ENCODE measurements around the gene RSRC2.
"Not testable (repeated sequence)": the region's sequence is repeated elsewhere in the genome, so short reads cannot be mapped to it uniquely, and the experiment has no call there.

The RSRC2 gene

DNA sequence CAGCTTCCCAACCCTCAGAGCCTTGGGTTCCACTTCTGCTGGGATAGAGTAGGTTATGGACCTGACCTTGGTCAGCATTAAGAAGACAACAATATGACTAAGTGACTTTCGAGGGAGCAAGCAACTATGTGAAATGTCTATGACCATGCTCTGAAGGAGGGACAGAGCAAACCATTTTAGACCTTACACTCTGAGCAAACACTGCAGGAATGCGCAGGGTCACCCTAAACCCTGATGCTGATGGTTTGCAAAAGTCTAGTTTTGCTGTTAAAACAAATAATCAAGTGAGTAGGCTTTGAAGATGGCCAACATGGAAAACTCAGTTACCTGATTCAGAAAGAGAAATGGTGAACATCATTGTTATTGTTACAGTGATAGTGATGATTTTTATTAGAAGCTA lies 34.7 kb downstream of the RSRC2 start:
- peaks cover 68% of the 10 kb centered on the region for H3K79me2 ChIP-seq (ENCODE audit: insufficient read depth, low read length)
- H3K4me1 ChIP-seq (ENCODE audit: insufficient read depth, low read length) = peaks cover 12% of the 10 kb centered on the region; the same call in 1 of the 2 replicates
- no peak overlapping the region for H3K4me2 ChIP-seq (ENCODE audit: insufficient read depth, low read length)
- H3K36me3 ChIP-seq (ENCODE audit: insufficient read depth, low read length) = peaks cover 87% of the 10 kb centered on the region
- ATAC-seq (ENCODE audit: insufficient read depth, low read depth) (no peak), DNase-seq (no peak)
- H3K27ac ChIP-seq (ENCODE audit: low read length) = no peak overlapping the region
- no peaks in the 10 kb centered on the region for H3K27me3 ChIP-seq (ENCODE audit: insufficient read depth, low read length, poor library complexity)
- peaks cover 6% of the 10 kb centered on the region; the same call in 1 of the 2 replicates for H4K20me1 ChIP-seq (ENCODE audit: insufficient read depth, low read length)
- TF ChIP-seq EZH2 (IDR thresholded peaks at IDR 0.05; ENCODE audit: borderline replicate concordance, low read depth, low read length, severe bottlenecking) (no peak), CTCF (IDR thresholded peaks at IDR 0.05; ENCODE audit: borderline replicate concordance, extremely low read depth, low read length, poor library complexity, severe bottlenecking) (no peak)
- no peak overlapping the region for H3K4me3 ChIP-seq (ENCODE audit: low read depth in 1 of 2, low read length in 2 of 2)
- H3K9ac ChIP-seq (ENCODE audit: low read depth, low read length) = no peak overlapping the region
- H3K9me3 ChIP-seq (ENCODE audit: insufficient read depth, low read length, severe bottlenecking) = no peaks in the 10 kb centered on the region
- no peak overlapping the region for H2AFZ ChIP-seq (ENCODE audit: low read depth, low read length)

DNA sequence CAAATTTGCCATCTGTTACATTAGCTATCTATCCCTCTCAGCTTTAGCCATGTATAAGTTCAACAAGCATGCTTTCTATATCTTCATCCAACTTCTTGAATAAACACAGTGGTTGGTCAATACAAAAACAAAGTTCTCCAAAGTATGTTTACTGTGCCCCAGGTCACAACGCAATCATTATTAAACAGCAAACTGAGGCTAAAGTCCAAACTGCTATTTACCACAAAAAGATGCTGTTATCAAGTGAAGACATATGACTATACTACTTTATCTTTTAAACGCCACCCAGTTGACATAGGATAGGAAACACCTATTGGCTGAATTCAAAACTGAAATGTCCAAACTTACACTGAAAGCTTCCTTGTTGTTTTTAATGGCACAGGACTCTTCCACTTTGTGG lies 37.7 kb downstream of the RSRC2 start:
- ATAC-seq (ENCODE audit: insufficient read depth, low read depth) (no peak), DNase-seq (no peak)
- Histone ChIP-seq H4K20me1 (ENCODE audit: insufficient read depth, low read length) (peaks cover 3% of the 10 kb centered on the region; the same call in 1 of the 2 replicates), H3K79me2 (ENCODE audit: insufficient read depth, low read length) (peaks cover 52% of the 10 kb centered on the region), H3K27me3 (ENCODE audit: insufficient read depth, low read length, poor library complexity) (no peaks in the 10 kb centered on the region), H3K9me3 (ENCODE audit: insufficient read depth, low read length, severe bottlenecking) (no peaks in the 10 kb centered on the region), H2AFZ (ENCODE audit: low read depth, low read length) (no peak overlapping the region), H3K4me2 (ENCODE audit: insufficient read depth, low read length) (no peak overlapping the region), H3K4me3 (ENCODE audit: low read depth in 1 of 2, low read length in 2 of 2) (no peak overlapping the region), H3K9ac (ENCODE audit: low read depth, low read length) (no peak overlapping the region), H3K4me1 (ENCODE audit: insufficient read depth, low read length) (no peaks in the 10 kb centered on the region), H3K27ac (ENCODE audit: low read length) (no peak overlapping the region), H3K36me3 (ENCODE audit: insufficient read depth, low read length) (peaks cover 91% of the 10 kb centered on the region)
- TF ChIP-seq EZH2 (IDR thresholded peaks at IDR 0.05; ENCODE audit: borderline replicate concordance, low read depth, low read length, severe bottlenecking) (no peak), CTCF (IDR thresholded peaks at IDR 0.05; ENCODE audit: borderline replicate concordance, extremely low read depth, low read length, poor library complexity, severe bottlenecking) (no peak)

DNA sequence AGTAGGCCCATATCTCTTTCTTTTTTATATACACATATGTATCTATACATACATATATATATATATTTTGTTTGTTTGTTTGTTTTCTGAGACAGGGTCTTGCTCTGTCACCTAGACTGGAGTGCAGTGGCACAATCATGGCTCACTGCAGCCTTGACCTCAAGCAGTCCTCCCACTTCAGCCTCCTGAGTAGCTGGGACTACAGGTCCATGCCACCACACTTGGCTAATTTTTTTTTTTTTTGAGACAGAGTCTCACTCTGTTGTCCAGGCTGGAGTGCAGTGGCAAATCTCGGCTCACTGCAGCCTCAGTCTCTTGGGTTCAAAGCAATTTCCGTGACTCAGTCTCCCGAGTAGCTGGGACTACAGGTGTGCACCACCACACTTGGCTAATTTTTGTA lies 38.9 kb downstream of the RSRC2 start:
- peaks cover 94% of the 10 kb centered on the region for H3K36me3 ChIP-seq (ENCODE audit: insufficient read depth, low read length)
- DNase-seq; H3K9ac ChIP-seq (ENCODE audit: low read depth, low read length); H4K20me1 ChIP-seq (ENCODE audit: insufficient read depth, low read length); H3K27ac ChIP-seq (ENCODE audit: low read length); H3K4me2 ChIP-seq (ENCODE audit: insufficient read depth, low read length); H3K4me1 ChIP-seq (ENCODE audit: insufficient read depth, low read length); ATAC-seq (ENCODE audit: insufficient read depth, low read depth); H3K27me3 ChIP-seq (ENCODE audit: insufficient read depth, low read length, poor library complexity); H2AFZ ChIP-seq (ENCODE audit: low read depth, low read length); H3K9me3 ChIP-seq (ENCODE audit: insufficient read depth, low read length, severe bottlenecking); H3K4me3 ChIP-seq (ENCODE audit: low read depth in 1 of 2, low read length in 2 of 2): not testable (repeated sequence)
- H3K79me2 ChIP-seq (ENCODE audit: insufficient read depth, low read length) = peaks cover 41% of the 10 kb centered on the region

- no peak for ATAC-seq (ENCODE audit: insufficient read depth, low read depth)
- TF ChIP-seq CTCF (IDR thresholded peaks at IDR 0.05; ENCODE audit: borderline replicate concordance, extremely low read depth, low read length, poor library complexity, severe bottlenecking) (no peak), EZH2 (IDR thresholded peaks at IDR 0.05; ENCODE audit: borderline replicate concordance, low read depth, low read length, severe bottlenecking) (no peak)
- Histone ChIP-seq H4K20me1 (ENCODE audit: insufficient read depth, low read length) (peaks cover 3% of the 10 kb centered on the region; the same call in 1 of the 2 replicates), H3K4me3 (ENCODE audit: low read depth in 1 of 2, low read length in 2 of 2) (no peak overlapping the region), H3K9ac (ENCODE audit: low read depth, low read length) (no peak overlapping the region), H3K9me3 (ENCODE audit: insufficient read depth, low read length, severe bottlenecking) (no peaks in the 10 kb centered on the region), H2AFZ (ENCODE audit: low read depth, low read length) (no peak overlapping the region), H3K79me2 (ENCODE audit: insufficient read depth, low read length) (peaks cover 35% of the 10 kb centered on the region), H3K27ac (ENCODE audit: low read length) (no peak overlapping the region), H3K4me1 (ENCODE audit: insufficient read depth, low read length) (no peaks in the 10 kb centered on the region), H3K4me2 (ENCODE audit: insufficient read depth, low read length) (no peak overlapping the region), H3K27me3 (ENCODE audit: insufficient read depth, low read length, poor library complexity) (no peaks in the 10 kb centered on the region), H3K36me3 (ENCODE audit: insufficient read depth, low read length) (peaks cover 94% of the 10 kb centered on the region)
- DNase-seq = no peak
Observed at GRCh38 chr12:122486805-122487426, 39.8 kb downstream of the RSRC2 start.

DNA sequence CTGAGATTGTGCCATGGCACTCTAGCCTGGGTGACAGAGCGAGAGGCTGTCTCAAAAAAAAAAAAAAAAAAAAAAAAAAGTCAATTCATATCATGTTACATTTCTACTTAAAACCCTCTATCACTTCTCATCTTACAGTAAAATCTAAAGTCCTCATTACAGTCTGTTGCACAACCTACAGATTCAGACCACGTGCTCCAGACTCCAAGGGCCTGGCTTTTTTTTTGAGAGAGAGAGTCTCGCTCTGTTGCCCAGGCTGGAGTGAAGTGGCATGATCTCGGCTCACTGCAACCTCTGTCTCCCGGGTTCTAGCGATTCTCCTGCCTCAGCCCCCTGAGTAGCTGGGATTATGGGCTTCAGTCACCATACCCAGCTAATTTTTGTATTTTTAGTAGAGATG lies 40.4 kb downstream of the RSRC2 start:
- Histone ChIP-seq H3K36me3 (ENCODE audit: insufficient read depth, low read length) (peaks cover 94% of the 10 kb centered on the region), H3K79me2 (ENCODE audit: insufficient read depth, low read length) (peaks cover 31% of the 10 kb centered on the region)
- H4K20me1 ChIP-seq (ENCODE audit: insufficient read depth, low read length); H3K4me2 ChIP-seq (ENCODE audit: insufficient read depth, low read length); H3K4me3 ChIP-seq (ENCODE audit: low read depth in 1 of 2, low read length in 2 of 2); H3K4me1 ChIP-seq (ENCODE audit: insufficient read depth, low read length); ATAC-seq (ENCODE audit: insufficient read depth, low read depth); H2AFZ ChIP-seq (ENCODE audit: low read depth, low read length); H3K9ac ChIP-seq (ENCODE audit: low read depth, low read length); H3K9me3 ChIP-seq (ENCODE audit: insufficient read depth, low read length, severe bottlenecking); H3K27me3 ChIP-seq (ENCODE audit: insufficient read depth, low read length, poor library complexity); H3K27ac ChIP-seq (ENCODE audit: low read length); DNase-seq: not testable (repeated sequence)

- not testable (repeated sequence) for H3K4me3 ChIP-seq (ENCODE audit: low read depth in 1 of 2, low read length in 2 of 2); ATAC-seq (ENCODE audit: insufficient read depth, low read depth); DNase-seq; H2AFZ ChIP-seq (ENCODE audit: low read depth, low read length); H3K9me3 ChIP-seq (ENCODE audit: insufficient read depth, low read length, severe bottlenecking); H3K4me2 ChIP-seq (ENCODE audit: insufficient read depth, low read length); H3K9ac ChIP-seq (ENCODE audit: low read depth, low read length); H3K27ac ChIP-seq (ENCODE audit: low read length); H4K20me1 ChIP-seq (ENCODE audit: insufficient read depth, low read length); H3K27me3 ChIP-seq (ENCODE audit: insufficient read depth, low read length, poor library complexity); H3K4me1 ChIP-seq (ENCODE audit: insufficient read depth, low read length)
- H3K79me2 ChIP-seq (ENCODE audit: insufficient read depth, low read length) = peaks cover 26% of the 10 kb centered on the region
- H3K36me3 ChIP-seq (ENCODE audit: insufficient read depth, low read length) = peaks cover 94% of the 10 kb centered on the region
Observed at GRCh38 chr12:122484385-122484784, 42.4 kb downstream of the RSRC2 start.
